ENCODE results near the gene MMRN1.

The MMRN1 gene

DNA sequence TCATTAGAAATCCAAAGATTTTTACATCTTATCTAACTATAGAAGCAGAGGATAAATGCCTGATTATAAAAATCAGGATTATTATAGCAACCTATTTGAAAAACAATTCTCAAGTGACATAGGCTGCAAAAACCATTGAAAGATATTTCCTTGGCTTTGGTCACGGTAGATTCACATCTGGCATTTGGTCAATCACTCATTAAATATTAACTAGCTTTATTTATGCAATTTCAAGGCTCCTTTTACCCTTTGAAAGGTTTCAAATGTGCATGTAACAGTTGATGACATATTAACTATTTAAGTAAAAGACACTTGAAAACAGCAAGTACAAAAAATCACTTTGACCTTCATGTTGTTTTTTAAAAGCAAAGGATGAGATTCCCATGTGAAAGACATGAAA, 98.1 kb downstream of the MMRN1 start:
- DNase-seq (ENCODE audit: extremely low read depth, insufficient read length), result no peak
- TF ChIP-seq, protein P1, sequence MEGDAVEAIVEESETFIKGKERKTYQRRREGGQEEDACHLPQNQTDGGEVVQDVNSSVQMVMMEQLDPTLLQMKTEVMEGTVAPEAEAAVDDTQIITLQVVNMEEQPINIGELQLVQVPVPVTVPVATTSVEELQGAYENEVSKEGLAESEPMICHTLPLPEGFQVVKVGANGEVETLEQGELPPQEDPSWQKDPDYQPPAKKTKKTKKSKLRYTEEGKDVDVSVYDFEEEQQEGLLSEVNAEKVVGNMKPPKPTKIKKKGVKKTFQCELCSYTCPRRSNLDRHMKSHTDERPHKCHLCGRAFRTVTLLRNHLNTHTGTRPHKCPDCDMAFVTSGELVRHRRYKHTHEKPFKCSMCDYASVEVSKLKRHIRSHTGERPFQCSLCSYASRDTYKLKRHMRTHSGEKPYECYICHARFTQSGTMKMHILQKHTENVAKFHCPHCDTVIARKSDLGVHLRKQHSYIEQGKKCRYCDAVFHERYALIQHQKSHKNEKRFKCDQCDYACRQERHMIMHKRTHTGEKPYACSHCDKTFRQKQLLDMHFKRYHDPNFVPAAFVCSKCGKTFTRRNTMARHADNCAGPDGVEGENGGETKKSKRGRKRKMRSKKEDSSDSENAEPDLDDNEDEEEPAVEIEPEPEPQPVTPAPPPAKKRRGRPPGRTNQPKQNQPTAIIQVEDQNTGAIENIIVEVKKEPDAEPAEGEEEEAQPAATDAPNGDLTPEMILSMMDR (IDR thresholded peaks at IDR 0.05; ENCODE audit: insufficient read depth, low read length, poor library complexity, severe bottlenecking), result no peak
- H3K4me3 ChIP-seq (replicated peaks; ENCODE audit: low read depth, low read length), result no peak overlapping the region
- H3K27me3 ChIP-seq (replicated peaks; ENCODE audit: control insufficient read depth, insufficient read depth, low read length), result no peaks in the 10 kb centered on the region
- no peaks in the 10 kb centered on the region for H3K36me3 ChIP-seq (ENCODE audit: control insufficient read depth, insufficient read depth, low read length)

DNA sequence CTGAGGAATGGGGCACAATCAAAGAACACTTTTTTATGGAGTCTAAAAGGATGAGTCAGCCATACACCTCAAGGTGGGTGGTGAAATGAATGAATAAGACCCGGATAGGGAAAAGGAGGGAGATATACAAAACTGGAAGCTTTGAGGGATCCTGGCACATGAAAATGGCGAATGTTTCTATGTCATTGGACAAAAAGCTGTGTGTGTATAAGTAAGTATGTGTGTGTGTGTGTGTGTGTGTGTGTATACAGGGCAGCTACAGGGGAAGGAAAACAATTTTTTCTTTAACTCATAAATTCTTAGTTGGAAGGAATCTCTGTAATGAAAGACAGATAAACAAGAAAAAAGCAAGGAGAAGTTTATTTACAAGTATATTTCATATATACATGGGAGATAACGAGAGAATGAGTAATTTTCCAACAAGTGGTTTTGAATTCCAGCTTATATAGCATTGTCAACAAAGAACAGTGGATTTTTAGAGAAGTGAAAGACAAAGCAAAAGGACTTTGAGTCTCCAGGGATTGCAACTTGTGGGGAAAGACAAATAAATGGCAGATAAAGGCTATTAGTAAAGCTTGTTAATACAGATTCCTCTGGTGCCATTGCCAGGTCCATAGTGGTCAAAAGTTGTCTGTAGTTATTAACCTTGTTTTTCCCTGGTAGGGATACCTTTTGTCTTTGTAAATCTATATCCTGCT, 99.7 kb downstream of the MMRN1 start:
- Histone ChIP-seq H3K36me3 (ENCODE audit: control insufficient read depth, insufficient read depth, low read length) (no peaks in the 10 kb centered on the region), H3K4me3 (replicated peaks; ENCODE audit: low read depth, low read length) (no peak overlapping the region), H3K27me3 (replicated peaks; ENCODE audit: control insufficient read depth, insufficient read depth, low read length) (no peaks in the 10 kb centered on the region)
- DNase-seq (ENCODE audit: extremely low read depth, insufficient read length), result no peak
- TF ChIP-seq, protein P1 (IDR thresholded peaks at IDR 0.05; ENCODE audit: insufficient read depth, low read length, poor library complexity, severe bottlenecking), result no peak

GRCh38 chr4:89995006-89995405, 100.4 kb downstream of the MMRN1 start:
- TF ChIP-seq, protein P1 (IDR thresholded peaks at IDR 0.05; ENCODE audit: insufficient read depth, low read length, poor library complexity, severe bottlenecking), result no peak
- H3K36me3 ChIP-seq (ENCODE audit: control insufficient read depth, insufficient read depth, low read length), result no peaks in the 10 kb centered on the region
- H3K27me3 ChIP-seq (replicated peaks; ENCODE audit: control insufficient read depth, insufficient read depth, low read length), result no peaks in the 10 kb centered on the region
- DNase-seq (ENCODE audit: extremely low read depth, insufficient read length), result no peak
- no peak overlapping the region for H3K4me3 ChIP-seq (replicated peaks; ENCODE audit: low read depth, low read length)

GRCh38 chr4:89995814-89996213, 101.2 kb downstream of the MMRN1 start:
- DNase-seq (ENCODE audit: extremely low read depth, insufficient read length), result no peak
- Histone ChIP-seq H3K27me3 (replicated peaks; ENCODE audit: control insufficient read depth, insufficient read depth, low read length) (no peaks in the 10 kb centered on the region), H3K4me3 (replicated peaks; ENCODE audit: low read depth, low read length) (no peak overlapping the region), H3K36me3 (ENCODE audit: control insufficient read depth, insufficient read depth, low read length) (no peaks in the 10 kb centered on the region)
- TF ChIP-seq, protein P1 (IDR thresholded peaks at IDR 0.05; ENCODE audit: insufficient read depth, low read length, poor library complexity, severe bottlenecking), result no peak

- Histone ChIP-seq H3K27me3 (replicated peaks; ENCODE audit: control insufficient read depth, insufficient read depth, low read length) (no peaks in the 10 kb centered on the region), H3K4me3 (replicated peaks; ENCODE audit: low read depth, low read length) (no peak overlapping the region), H3K36me3 (ENCODE audit: control insufficient read depth, insufficient read depth, low read length) (no peaks in the 10 kb centered on the region)
- TF ChIP-seq, protein P1 (IDR thresholded peaks at IDR 0.05; ENCODE audit: insufficient read depth, low read length, poor library complexity, severe bottlenecking), result no peak
- no peak for DNase-seq (ENCODE audit: extremely low read depth, insufficient read length)
Measured at GRCh38 chr4:89997171-89997704, 102.6 kb downstream of the MMRN1 start.
